ENCODE results near the gene VBP1. TPM values are rescaled to one million over a fixed set of nuclear protein-coding genes. Genes with fewer than 3 reads are reported as not detected.

Gene VBP1, protein sequence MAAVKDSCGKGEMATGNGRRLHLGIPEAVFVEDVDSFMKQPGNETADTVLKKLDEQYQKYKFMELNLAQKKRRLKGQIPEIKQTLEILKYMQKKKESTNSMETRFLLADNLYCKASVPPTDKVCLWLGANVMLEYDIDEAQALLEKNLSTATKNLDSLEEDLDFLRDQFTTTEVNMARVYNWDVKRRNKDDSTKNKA
- total RNA-seq, result 137 TPM

DNA sequence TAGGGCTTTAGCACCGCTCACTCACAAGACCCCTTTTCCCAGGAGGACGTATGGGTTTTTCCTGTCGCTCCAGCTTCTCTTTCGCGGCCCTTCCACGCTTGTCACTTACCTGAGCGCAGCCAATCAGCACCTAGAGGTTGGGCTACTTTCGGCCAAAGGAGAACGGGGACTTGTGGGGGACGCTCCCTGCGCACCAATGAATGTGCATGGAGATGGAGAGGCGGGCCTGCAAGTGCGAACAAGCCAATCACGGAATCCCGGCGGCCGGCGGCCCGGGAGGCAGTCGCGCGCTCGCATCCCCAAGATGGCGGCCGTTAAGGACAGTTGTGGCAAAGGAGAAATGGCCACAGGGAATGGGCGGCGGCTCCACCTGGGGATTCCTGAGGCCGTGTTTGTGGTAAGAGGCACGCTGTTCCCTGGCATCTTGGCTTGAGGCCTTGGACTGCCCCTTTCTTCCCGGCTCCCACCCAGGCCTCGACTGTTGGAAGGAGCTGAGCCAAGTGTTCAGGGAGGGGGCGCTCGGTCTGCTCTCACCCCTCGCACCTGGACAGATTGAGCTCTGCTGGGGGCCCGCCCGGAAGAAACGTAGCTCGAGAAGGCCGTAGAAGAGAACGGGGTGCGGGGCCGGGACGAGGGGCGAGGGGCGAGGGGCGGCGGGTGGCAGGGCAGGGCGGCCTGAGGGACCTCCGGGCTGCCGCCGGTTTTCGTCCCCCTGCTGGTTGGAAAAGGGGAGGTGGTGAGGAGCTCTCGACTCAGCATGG, at the start of gene VBP1:
Gene VBP1, plus strand, starts transcription at position 282 of the 761 bp plus-strand sequence. Its CDS starts 23 bp downstream, at position 305.

DNA sequence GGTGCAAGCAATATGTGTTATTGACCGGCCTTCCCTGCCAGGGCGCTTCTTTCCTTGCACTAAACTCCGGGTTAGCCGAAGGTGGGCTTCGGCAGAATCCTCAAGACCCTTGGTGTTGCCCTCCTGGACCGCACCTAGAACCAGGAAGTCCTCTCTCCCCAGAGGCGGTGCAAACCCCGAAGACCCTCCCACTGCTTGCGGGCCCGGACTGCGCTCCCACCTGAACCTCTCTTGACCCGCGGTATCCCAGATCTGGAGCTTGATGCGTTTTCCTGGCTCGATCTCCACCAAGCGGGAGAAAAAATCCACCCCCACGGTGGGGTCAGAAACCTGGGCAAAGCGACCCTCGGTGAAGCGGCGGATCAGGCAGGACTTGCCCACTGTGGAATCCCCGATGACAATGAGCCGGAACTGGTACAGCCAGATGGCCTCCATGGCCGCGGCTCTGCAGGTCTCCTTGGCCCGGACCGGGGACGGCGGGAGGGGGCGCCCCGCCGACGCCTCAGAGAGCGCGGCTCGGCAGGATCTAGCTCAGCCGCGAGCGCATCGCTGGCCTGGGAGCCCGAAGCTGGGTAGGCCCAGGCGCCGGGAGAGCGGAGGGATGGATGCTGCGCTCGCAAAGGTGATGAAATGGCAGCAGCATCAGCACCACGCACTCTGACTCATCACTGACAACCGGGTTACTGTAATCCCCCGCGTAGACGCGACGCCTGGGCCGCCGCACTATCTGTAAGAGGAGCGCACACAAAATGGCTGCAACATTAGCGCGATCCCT, 47.8 kb downstream of the VBP1 start, which contains the start of gene RAB39B:
Gene RAB39B, minus strand, starts transcription at position 638 of the 775 bp plus-strand sequence. Its CDS starts 203 bp downstream, at position 435.

Other genes starting within 250 kb of the VBP1 start
- gene F8, start 193.7 kb upstream of the VBP1 start, total RNA-seq, result 6.7 TPM
- gene FUNDC2, start 189.6 kb upstream of the VBP1 start, total RNA-seq, result 29.8 TPM
- 6.7 TPM for gene CMC4, start 145.3 kb upstream of the VBP1 start, total RNA-seq
- gene MTCP1, start 145.3 kb upstream of the VBP1 start, total RNA-seq, result 10.4 TPM
- gene BRCC3, start 145.0 kb upstream of the VBP1 start, total RNA-seq, result 21.9 TPM
- gene RAB39B, start 48.0 kb downstream of the VBP1 start, total RNA-seq, result 34.1 TPM
- gene CLIC2, start 118.2 kb downstream of the VBP1 start, total RNA-seq, result 3.2 TPM
- gene F8A2, start 165.6 kb downstream of the VBP1 start, total RNA-seq, result not detected
- 1.4 TPM for gene F8A3, start 242.2 kb downstream of the VBP1 start, total RNA-seq